ENCODE data around the gene RDH14. TPM values are rescaled to one million over a fixed set of nuclear protein-coding genes. Genes with fewer than 3 reads are reported as not detected.

The RDH14 gene
- total RNA-seq, 1 experiment from 2014 or later = 15.4 TPM

- ATAC-seq (no peak), DNase-seq (ENCODE audit: low read depth, low spot score) (no peak)
- TF ChIP-seq POLR2AphosphoS5 (IDR thresholded peaks at IDR 0.05; ENCODE audit: low read depth, low read length) = no peak
- no peak for TF ChIP-seq SIN3A (IDR thresholded peaks at IDR 0.05; ENCODE audit: borderline replicate concordance, insufficient read depth, low read depth, low read length)
- no peak for TF ChIP-seq CTCF (IDR thresholded peaks at IDR 0.05)
- TF ChIP-seq TCF7L2 (IDR thresholded peaks at IDR 0.05; ENCODE audit: low read depth, low read length) = no peak
- no peak for TF ChIP-seq REST (IDR thresholded peaks at IDR 0.05; ENCODE audit: insufficient read depth in 1 of 2, low read depth in 2 of 2, low read length in 1 of 2)
- Histone ChIP-seq H3K4me3 (ENCODE audit: low read depth in 2 of 2, low read length in 2 of 2) (no peak overlapping the region), H3K36me3 (ENCODE audit: control insufficient read depth, insufficient read depth, low read length) (no peaks in the 10 kb centered on the region), H3K27ac (ENCODE audit: low read length) (no peak overlapping the region), H3K4me1 (ENCODE audit: control insufficient read depth, insufficient read depth, low read length) (no peaks in the 10 kb centered on the region), H3K27me3 (ENCODE audit: control insufficient read depth, insufficient read depth, low read length) (no peaks in the 10 kb centered on the region), H3K9me3 (ENCODE audit: control insufficient read depth, insufficient read depth, low read depth, low read length) (no peaks in the 10 kb centered on the region)
- no TSS peak for BruUV-seq (replicated peaks)
- intact Hi-C loops (cut with micrococcal nuclease; ENCODE audit: unreplicated experiment) (no loop called here), in situ Hi-C loops (cut with HindIII; ENCODE audit: low pct_unique_long_range_greater_than_20kb, low sequenced_read_pairs) (no loop called here)
- ChIA-PET POLR2A (no interaction called here), CTCF (no interaction called here)
Measured at GRCh38 chr2:18527326-18527725, 33.1 kb downstream of the RDH14 start.

- ChIA-PET POLR2A (no interaction called here), CTCF (no interaction called here)
- no peak for ATAC-seq
- Histone ChIP-seq H3K36me3 (ENCODE audit: control insufficient read depth, insufficient read depth, low read length) (no peaks in the 10 kb centered on the region), H3K27me3 (ENCODE audit: control insufficient read depth, insufficient read depth, low read length) (no peaks in the 10 kb centered on the region), H3K9me3 (ENCODE audit: control insufficient read depth, insufficient read depth, low read depth, low read length) (no peaks in the 10 kb centered on the region), H3K27ac (ENCODE audit: low read length) (no peak overlapping the region), H3K4me1 (ENCODE audit: control insufficient read depth, insufficient read depth, low read length) (no peaks in the 10 kb centered on the region), H3K4me3 (ENCODE audit: low read depth in 2 of 2, low read length in 2 of 2) (no peak overlapping the region)
- DNase-seq (ENCODE audit: low read depth, low spot score) = no peak
- intact Hi-C loops (cut with micrococcal nuclease; ENCODE audit: unreplicated experiment) (no loop called here), in situ Hi-C loops (cut with HindIII; ENCODE audit: low pct_unique_long_range_greater_than_20kb, low sequenced_read_pairs) (no loop called here)
- no TSS peak for BruUV-seq (replicated peaks)
- TF ChIP-seq CTCF (IDR thresholded peaks at IDR 0.05) (no peak), POLR2AphosphoS5 (IDR thresholded peaks at IDR 0.05; ENCODE audit: low read depth, low read length) (no peak), TCF7L2 (IDR thresholded peaks at IDR 0.05; ENCODE audit: low read depth, low read length) (no peak), REST (IDR thresholded peaks at IDR 0.05; ENCODE audit: insufficient read depth in 1 of 2, low read depth in 2 of 2, low read length in 1 of 2) (no peak), SIN3A (IDR thresholded peaks at IDR 0.05; ENCODE audit: borderline replicate concordance, insufficient read depth, low read depth, low read length) (no peak)
Measured at GRCh38 chr2:18526429-18526828, 34.0 kb downstream of the RDH14 start.
